Measurements from ENCODE around the gene HADH.
A peak's percentile ranks its signal among the peaks of the same experiment; 100 is the strongest.

The HADH gene

DNA sequence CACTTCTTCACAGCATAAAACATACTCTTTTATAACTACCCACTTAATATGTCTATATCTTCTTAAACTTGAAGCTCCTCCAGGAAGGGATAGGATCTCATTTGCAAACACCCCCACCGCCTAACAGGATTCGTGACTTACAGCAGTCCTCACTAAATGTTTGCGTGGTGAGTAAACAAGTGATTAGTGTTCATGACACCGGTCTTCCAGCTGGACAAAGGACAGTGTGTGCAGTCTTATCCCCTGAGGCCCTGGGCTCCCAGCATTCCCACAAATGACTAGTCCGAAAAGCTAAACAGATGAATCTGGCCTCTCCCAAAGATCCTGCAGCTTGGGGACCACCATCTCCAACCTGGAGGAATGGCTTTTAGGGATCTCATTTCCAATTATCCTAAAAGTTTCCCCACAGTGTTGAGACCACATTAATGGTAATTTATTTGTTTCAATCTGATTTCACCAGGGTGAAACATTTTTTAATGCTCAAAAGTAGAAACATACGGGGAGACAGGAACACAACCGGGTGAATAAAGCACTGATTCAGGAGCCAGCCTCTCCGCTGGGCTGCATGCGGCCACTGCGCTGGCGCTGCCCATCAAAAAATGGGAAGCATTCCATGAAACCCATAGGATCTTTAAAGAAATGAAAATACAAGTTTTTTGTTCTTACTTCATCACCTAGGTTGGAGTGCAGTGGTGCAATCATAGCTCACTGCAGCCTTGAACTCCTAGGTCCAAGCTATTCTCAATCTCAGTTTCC is 69.2 kb downstream of the HADH start:
- peak; percentile 26 for DNase-seq (ENCODE audit: low spot score)

DNA sequence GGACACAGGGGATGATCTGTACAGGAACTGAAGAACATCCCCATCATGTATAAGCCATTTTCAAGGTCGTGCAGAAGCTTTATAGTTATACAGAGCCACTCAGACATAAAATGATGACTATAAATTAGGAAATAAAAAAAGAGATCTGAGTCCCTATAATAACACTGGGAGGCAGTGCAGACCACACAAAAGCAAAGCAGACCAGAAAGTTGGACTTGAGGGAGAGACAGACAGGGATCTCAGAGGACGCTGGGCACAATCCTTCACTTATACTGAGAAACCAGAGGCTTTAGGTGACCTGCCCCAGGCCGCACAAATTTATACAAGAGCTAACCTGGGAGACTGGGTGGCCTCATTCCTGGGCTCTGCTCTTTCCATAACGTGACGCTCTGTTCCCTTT is 70.5 kb downstream of the HADH start:
- peak; percentile 77 for DNase-seq (ENCODE audit: low spot score)

DNA sequence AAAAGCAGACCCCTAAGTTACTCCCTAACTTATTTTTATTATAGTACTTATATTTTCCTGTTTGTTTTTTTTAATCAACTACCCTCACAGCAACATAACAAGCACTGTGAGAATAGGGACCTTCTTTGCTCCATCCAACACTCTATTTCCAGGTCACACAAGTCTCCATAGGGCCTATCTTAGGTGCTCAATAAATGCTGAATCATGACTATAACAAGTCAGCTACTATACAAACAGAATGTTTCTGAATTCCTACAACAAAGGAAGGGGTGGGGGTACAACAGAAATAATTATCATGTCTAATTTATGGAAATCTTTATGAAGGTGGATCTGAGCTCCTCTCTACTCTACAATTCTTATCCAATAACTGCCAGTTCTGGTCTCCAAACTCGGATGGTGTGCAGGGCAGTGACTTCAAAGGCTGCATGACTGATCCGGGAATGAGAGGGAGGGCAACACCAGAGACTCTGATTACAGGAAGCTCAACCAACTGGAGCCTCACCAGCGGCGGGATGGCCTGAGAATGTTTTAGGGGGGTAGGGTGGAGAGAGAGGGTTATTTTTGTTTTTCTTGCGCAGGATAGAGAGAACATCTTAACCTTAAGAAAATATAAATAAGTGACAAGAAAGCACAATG is 71.1 kb downstream of the HADH start:
- DNase-seq (ENCODE audit: low spot score), result no peak

DNA sequence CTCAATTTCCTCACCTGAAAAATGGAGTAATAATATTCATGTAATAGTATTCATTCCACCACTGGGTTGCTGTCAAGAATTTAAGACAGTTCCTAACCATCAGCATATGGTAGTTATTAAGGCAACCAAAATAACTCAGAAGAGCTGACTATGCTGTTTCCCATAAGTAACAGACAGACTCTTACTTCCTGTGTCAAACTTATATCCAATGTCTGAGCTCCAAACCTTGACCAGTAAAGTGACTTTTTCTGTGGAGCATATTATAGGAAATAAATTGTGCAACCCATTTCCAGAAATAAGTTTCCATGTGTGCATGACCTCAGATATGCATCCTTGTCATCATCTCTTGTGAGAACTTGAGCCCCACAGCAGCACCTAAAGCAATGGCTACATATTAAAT is 78.8 kb downstream of the HADH start:
- no peak for DNase-seq (ENCODE audit: low spot score)

DNA sequence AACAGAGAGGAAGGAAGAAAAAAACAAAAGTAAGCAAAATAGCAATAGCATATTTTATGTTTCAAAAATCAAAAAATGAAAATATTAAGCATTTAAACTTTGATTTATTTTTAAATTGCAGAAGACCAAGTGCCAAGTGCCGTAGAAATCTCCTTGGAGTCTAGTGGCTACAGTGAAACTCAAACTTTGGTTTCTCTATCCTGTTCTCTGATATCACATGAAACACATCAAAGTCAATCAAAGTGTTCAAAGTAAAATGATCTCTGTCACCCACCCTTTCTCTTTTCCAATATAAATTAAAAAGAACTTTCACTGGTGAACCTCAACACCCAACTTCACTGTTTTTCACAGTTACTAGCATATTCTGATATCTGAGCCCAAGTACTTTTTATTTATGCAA is 81.1 kb downstream of the HADH start:
- no peak for DNase-seq (ENCODE audit: low spot score)

DNA sequence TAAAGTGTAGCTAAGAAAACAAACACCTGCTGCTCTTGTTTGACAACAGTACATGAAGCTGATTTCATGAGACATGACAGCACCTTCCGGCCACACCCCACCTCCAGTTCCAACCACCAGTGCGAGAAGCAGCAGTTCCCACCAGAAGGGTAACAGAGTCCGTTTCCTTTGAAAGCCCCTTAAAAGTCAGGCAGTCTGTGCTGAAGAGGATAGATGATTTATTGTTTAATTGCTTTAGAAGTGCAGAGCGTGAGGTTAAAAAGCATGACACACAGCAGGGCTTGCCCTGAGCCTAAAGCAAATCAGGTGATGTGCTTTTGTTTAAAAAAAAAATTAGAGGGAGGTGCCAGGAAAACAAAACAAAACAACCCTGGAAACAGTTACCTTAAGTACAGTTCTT is 82.6 kb downstream of the HADH start:
- no peak for DNase-seq (ENCODE audit: low spot score)

DNA sequence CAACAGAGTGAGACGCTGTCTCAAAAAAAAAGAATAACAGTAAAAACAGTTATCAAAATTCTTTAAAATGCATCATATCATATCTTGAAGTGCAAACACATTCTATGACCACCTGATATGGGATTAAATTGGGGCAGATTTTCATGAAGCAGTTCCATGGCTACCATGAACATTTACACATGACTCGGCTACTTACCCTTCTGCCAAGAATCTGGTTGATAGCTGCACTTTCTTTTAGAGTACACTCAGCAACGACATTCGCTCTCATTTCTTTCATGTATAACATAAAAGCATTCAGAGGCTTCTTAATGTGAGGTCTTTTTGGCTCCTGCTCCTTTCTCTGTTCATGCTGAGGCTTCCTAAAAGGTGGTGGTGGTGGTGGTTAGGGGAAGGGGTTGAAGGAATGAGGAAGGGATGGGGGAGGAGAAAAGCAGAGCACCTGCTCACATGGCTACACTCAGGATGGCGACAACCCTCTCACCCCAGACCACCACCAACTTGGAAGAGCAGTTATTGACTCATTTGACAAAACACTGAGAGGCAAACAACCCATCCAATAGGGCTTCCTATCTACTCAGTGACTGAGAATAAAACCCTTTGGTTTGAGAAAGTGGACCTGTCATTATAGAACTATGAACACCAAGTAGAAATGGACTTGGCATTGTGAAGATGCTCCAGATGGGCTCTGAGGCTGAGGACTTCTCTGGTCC is 88.5 kb downstream of the HADH start:
- DNase-seq (ENCODE audit: low spot score), result no peak

DNA sequence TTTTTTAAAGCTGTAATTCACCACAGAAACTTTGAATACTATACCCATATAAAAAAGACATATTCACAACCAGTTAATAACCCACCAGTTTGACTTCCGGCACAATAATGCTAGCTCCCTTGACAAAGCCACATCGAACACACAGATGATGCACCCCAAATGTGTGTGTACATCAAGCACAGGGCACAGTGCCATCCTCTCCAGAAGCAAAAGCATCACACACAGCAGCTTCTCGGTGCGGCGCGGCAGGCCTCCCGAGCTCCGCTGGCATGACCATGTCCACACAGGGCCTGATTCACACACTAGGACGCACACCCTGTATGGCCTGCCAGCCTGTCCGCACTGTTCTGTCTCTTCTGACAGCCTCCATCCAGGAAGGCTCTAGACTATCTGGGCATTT is 91.1 kb downstream of the HADH start:
- no peak for DNase-seq (ENCODE audit: low spot score)

DNA sequence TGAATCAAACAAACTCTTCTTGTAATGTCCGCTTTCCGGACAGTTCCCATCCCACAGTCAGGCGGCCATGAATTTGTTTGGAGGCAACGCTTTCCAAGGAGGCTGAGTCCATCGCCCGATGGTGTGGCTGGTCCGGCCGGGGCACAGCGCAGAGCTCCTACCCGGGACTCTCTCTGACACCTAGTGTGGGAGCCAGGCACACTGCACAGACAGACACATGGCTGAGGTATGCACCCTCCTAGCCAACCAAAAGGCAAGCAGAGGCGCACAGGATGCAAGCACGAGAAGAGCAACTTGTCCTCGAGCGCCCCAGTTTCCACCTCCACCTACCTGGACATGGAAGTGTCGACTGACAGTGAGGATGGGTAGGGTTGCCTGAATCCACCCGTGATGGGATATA is 91.6 kb downstream of the HADH start:
- no peak for DNase-seq (ENCODE audit: low spot score)
